IMR-90 (cell line): ENCODE data around the gene SPSB4. TPM values are rescaled to one million over a fixed set of nuclear protein-coding genes. Genes with fewer than 3 reads are reported as not detected.

ENCODE experiments used
- ATAC-seq: fragments of 200-7000 bp; cut with Tn5 transposase; 2 replicates; pipeline ENCODE4 v1.9.1; 2020; ENCODE audit warnings: low read depth, mild to moderate bottlenecking, moderate library complexity
- BruUV-seq: library from RNA; stranded (reverse); fragments of 400-500 nt; replicated peaks from 2 replicates; lab custom pipeline; 2021; lab: Mats Ljungman, UMichigan
- CTCF ChIA-PET: fragments of 300-600 bp; formaldehyde crosslinking; extraction: SDS; loops from one replicate; lab custom pipeline; 2021; ENCODE audit warnings: antibody characterized with exemption; lab: Yijun Ruan, JAX
- POLR2A ChIA-PET: fragments of 300-600 bp; sonication (Branson Sonifier 250); formaldehyde crosslinking; loops from one replicate; lab custom pipeline; 2022; ENCODE audit warnings: antibody characterized with exemption; ENCODE audit not compliant: unreplicated experiment; lab: Charles Lee
- DNase-seq: peaks from one replicate; pipeline ENCODE4 v3.0.0; 2013
- H2AFZ ChIP-seq: replicated peaks from 2 replicates; pipeline ENCODE3; 2013; ENCODE audit warnings: low read length, mild to moderate bottlenecking; ENCODE audit not compliant: poor library complexity
- H2AK5ac ChIP-seq: 2 replicates; pipeline ENCODE4 v1.6.1; 2013; ENCODE audit warnings: low read depth, low read length, inconsistent platforms
- H2AK9ac ChIP-seq: replicated peaks from 2 replicates; pipeline ENCODE3; 2013; ENCODE audit warnings: mild to moderate bottlenecking, low read depth, low read length, moderate library complexity; ENCODE audit not compliant: poor library complexity
- H2BK120ac ChIP-seq: 2 replicates; pipeline ENCODE4 v1.6.1; 2013; ENCODE audit warnings: low read depth, low read length, inconsistent platforms
- H2BK15ac ChIP-seq: 3 replicates; pipeline ENCODE4 v1.6.1; 2013; ENCODE audit warnings: low read depth, low read length, inconsistent platforms
- H2BK20ac ChIP-seq: 2 replicates; pipeline ENCODE4 v1.6.1; 2013; ENCODE audit warnings: low read depth, mild to moderate bottlenecking, inconsistent platforms, low read length, moderate library complexity
- H2BK5ac ChIP-seq: 2 replicates; pipeline ENCODE4 v1.6.1; 2013; ENCODE audit warnings: mild to moderate bottlenecking, low read depth, low read length, inconsistent platforms; ENCODE audit not compliant: poor library complexity, severe bottlenecking
- H3K14ac ChIP-seq: replicated peaks from 2 replicates; pipeline ENCODE4 v1.6.1; 2013; ENCODE audit warnings: low read depth, low read length, inconsistent platforms
- H3K18ac ChIP-seq: 2 replicates; pipeline ENCODE4 v1.6.1; 2013; ENCODE audit warnings: low read depth, low read length, control low read depth
- H3K23ac ChIP-seq: 2 replicates; pipeline ENCODE4 v1.6.1; 2013; ENCODE audit warnings: low read depth, low read length, inconsistent platforms
- H3K27ac ChIP-seq: 2 replicates; pipeline ENCODE4 v1.5.1; 2013; ENCODE audit warnings: mild to moderate bottlenecking, control low read depth, low read length; ENCODE audit not compliant: insufficient read depth
- H3K27me3 ChIP-seq: 2 replicates; pipeline ENCODE4 v1.6.1; 2013; ENCODE audit warnings: low read length; ENCODE audit not compliant: control insufficient read depth, insufficient read depth
- H3K36me3 ChIP-seq: 2 replicates; pipeline ENCODE4 v1.6.1; 2013; ENCODE audit warnings: low read length, mixed read lengths; ENCODE audit not compliant: control insufficient read depth, insufficient read depth
- H3K4ac ChIP-seq: 2 replicates; pipeline ENCODE4 v1.6.1; 2013; ENCODE audit warnings: low read depth, low read length, inconsistent platforms
- H3K4me1 ChIP-seq: 2 replicates; pipeline ENCODE4 v1.6.1; 2013; ENCODE audit warnings: low read length, mixed read lengths; ENCODE audit not compliant: control insufficient read depth, insufficient read depth
- H3K4me2 ChIP-seq: 2 replicates; pipeline ENCODE4 v1.6.1; 2013; ENCODE audit warnings: low read depth, mild to moderate bottlenecking, control low read depth, low read length, moderate library complexity
- H3K4me3 ChIP-seq: 2 replicates; pipeline ENCODE4 v1.5.1; 2013; ENCODE audit warnings: low read depth, mild to moderate bottlenecking, control low read depth, low read length, moderate library complexity; ENCODE audit not compliant: insufficient read depth
- H3K56ac ChIP-seq: 2 replicates; pipeline ENCODE4 v1.6.1; 2013; ENCODE audit warnings: low read length, inconsistent platforms; ENCODE audit not compliant: insufficient read depth; ENCODE audit errors: extremely low read depth
- H3K79me1 ChIP-seq, 2 experiments: 2 replicates each; pipeline ENCODE4 v1.6.1; 2013; ENCODE audit warnings: low read length in 2 of 2, inconsistent platforms in 1 of 2, low read depth in 1 of 2
- H3K9ac ChIP-seq: 2 replicates; pipeline ENCODE4 v1.6.1; 2013; ENCODE audit warnings: low read depth, low read length, control low read depth
- H3K9me1 ChIP-seq: 2 replicates; pipeline ENCODE4 v1.6.1; 2013; ENCODE audit warnings: low read length, inconsistent platforms; ENCODE audit not compliant: insufficient read depth
- H3K9me3 ChIP-seq: 2 replicates; pipeline ENCODE4 v1.6.1; 2013; ENCODE audit warnings: low read length; ENCODE audit not compliant: control insufficient read depth, insufficient read depth
- H4K20me1 ChIP-seq: 2 replicates; pipeline ENCODE4 v1.6.1; 2013; ENCODE audit warnings: low read length, inconsistent platforms; ENCODE audit not compliant: insufficient read depth
- H4K5ac ChIP-seq: 2 replicates; pipeline ENCODE4 v1.6.1; 2013; ENCODE audit warnings: mild to moderate bottlenecking, low read depth, low read length, control low read depth
- H4K8ac ChIP-seq, 2 experiments: 2 replicates each; pipeline ENCODE4 v1.6.1; 2013; ENCODE audit warnings: low read depth in 2 of 2, low read length in 2 of 2, control low read depth in 1 of 2, inconsistent platforms in 1 of 2
- H4K91ac ChIP-seq: 2 replicates; pipeline ENCODE4 v1.6.1; 2013; ENCODE audit warnings: low read depth, low read length, inconsistent platforms; ENCODE audit not compliant: insufficient read depth
- BHLHE40 ChIP-seq: fragments of 150-350 bp; IDR thresholded peaks from 2 replicates; pipeline ENCODE4 v1.6.1; 2016; ENCODE audit warnings: mild to moderate bottlenecking, low read depth, low read length
- CEBPB ChIP-seq: IDR thresholded peaks from 2 replicates; pipeline ENCODE4 v1.6.1; 2012; ENCODE audit warnings: low read depth, low read length, improper control_type of control experiment
- CHD1 ChIP-seq: IDR thresholded peaks from 2 replicates; pipeline ENCODE4 v1.6.1; 2012; ENCODE audit warnings: low read depth, low read length, improper control_type of control experiment
- CTCF ChIP-seq: conservative IDR thresholded peaks from 2 replicates; pipeline ENCODE4 v1.5.1; 2012; ENCODE audit warnings: mild to moderate bottlenecking, low read depth, low read length, improper control_type of control experiment
- ELK1 ChIP-seq: fragments of 150-350 bp; IDR thresholded peaks from 2 replicates; pipeline ENCODE4 v1.6.1; 2016; ENCODE audit warnings: low read depth, mild to moderate bottlenecking, low read length, moderate library complexity, borderline replicate concordance
- FOS ChIP-seq: fragments of 150-350 bp; IDR thresholded peaks from 2 replicates; pipeline ENCODE4 v1.6.1; 2016; ENCODE audit warnings: low read depth, low read length
- MAFK ChIP-seq: IDR thresholded peaks from 2 replicates; pipeline ENCODE4 v1.6.1; 2012; ENCODE audit warnings: low read depth, low read length, improper control_type of control experiment
- MAZ ChIP-seq: IDR thresholded peaks from 2 replicates; pipeline ENCODE4 v1.6.1; 2012; ENCODE audit warnings: low read depth, mild to moderate bottlenecking, low read length, improper control_type of control experiment, moderate library complexity, borderline replicate concordance
- MXI1 ChIP-seq: IDR thresholded peaks from 2 replicates; pipeline ENCODE4 v1.6.1; 2012; ENCODE audit warnings: low read depth, mild to moderate bottlenecking, low read length, moderate library complexity, borderline replicate concordance
- NFE2L2 ChIP-seq: fragments of 150-350 bp; IDR thresholded peaks from 2 replicates; pipeline ENCODE4 v1.6.1; 2016; ENCODE audit warnings: low read depth, mild to moderate bottlenecking, low read length
- POLR2A ChIP-seq: IDR thresholded peaks from 2 replicates; pipeline ENCODE4 v1.6.1; 2012; ENCODE audit warnings: mild to moderate bottlenecking, low read depth, low read length
- RCOR1 ChIP-seq: IDR thresholded peaks from 2 replicates; pipeline ENCODE4 v1.6.1; 2012; ENCODE audit warnings: mild to moderate bottlenecking, low read length, improper control_type of control experiment; ENCODE audit not compliant: insufficient replicate concordance
- RFX5 ChIP-seq: IDR thresholded peaks from 2 replicates; pipeline ENCODE4 v1.8.0; 2012; ENCODE audit warnings: low read depth, mild to moderate bottlenecking, low read length, moderate library complexity
- SMC3 ChIP-seq: fragments of 150-350 bp; IDR thresholded peaks from 2 replicates; pipeline ENCODE4 v1.6.1; 2016; ENCODE audit warnings: low read depth, mild to moderate bottlenecking, antibody characterized with exemption, low read length, moderate library complexity
- USF2 ChIP-seq: fragments of 150-350 bp; IDR thresholded peaks from 2 replicates; pipeline ENCODE4 v1.6.1; 2017; ENCODE audit warnings: mild to moderate bottlenecking, antibody characterized with exemption, low read length, low read depth
- WGBS, 2 experiments: methylation state at CpG; one replicate each; pipeline versions ENCODE4 v1.1.5 to v1.1.7; 2013; ENCODE audit warnings: missing lambda C conversion rate in 2 of 2; ENCODE audit not compliant: insufficient read length in 1 of 2; ENCODE audit errors: extremely low coverage in 2 of 2; 5-methylcytosine and 5-hydroxymethylcytosine counted together
- dilution Hi-C: fragments of 300-500 bp; cut with HindIII; formaldehyde crosslinking; loops from one replicate; pipeline ENCODE4 v1.14.3; 2018; ENCODE audit warnings: low sequenced_read_pairs; ENCODE audit not compliant: unreplicated experiment
- in situ Hi-C: fragments of 300-500 bp; cut with MboI; formaldehyde crosslinking; loops from 3 replicates; pipeline ENCODE4 v1.14.3; 2019; ENCODE audit warnings: low sequenced_read_pairs, inconsistent platforms, mixed read lengths
- intact Hi-C: fragments of 100-400 bp; cut with micrococcal nuclease; formaldehyde crosslinking; loops from 2 replicates; pipeline ENCODE4 v1.10.0; 2022
- polyA plus RNA-seq, 3 experiments: library from polyadenylated mRNA; depleted of rRNA; stranded (reverse); fragments of >200 nt; gene quantifications; 2 replicates each; pipeline ENCODE4 v1.2.3, GENCODE V29; 2012; ENCODE audit warnings: low replicate concordance in 1 of 3
- total RNA-seq: library from RNA; depleted of rRNA; stranded (reverse); fragments of >200 nt; gene quantifications from 2 replicates; pipeline ENCODE4 v1.2.3, GENCODE V29; 2012

The SPSB4 gene
- total and polyA plus RNA-seq, 2 of the 4 experiments (the other 2 are of a cell fraction) = not detected

- H3K9ac ChIP-seq = no peak overlapping the region
- H3K4me1 ChIP-seq = no peaks in the 10 kb centered on the region
- no peaks in the 10 kb centered on the region for H3K9me3 ChIP-seq
- no peaks in the 10 kb centered on the region for H4K20me1 ChIP-seq
- peaks cover 15% of the 10 kb centered on the region for H3K27me3 ChIP-seq
- no peak overlapping the region for H2BK5ac ChIP-seq
- H3K14ac ChIP-seq = no peak overlapping the region
- no peaks in the 10 kb centered on the region for H3K79me1 ChIP-seq
- H3K56ac ChIP-seq = no peak overlapping the region
- H3K36me3 ChIP-seq = no peaks in the 10 kb centered on the region
- no peak overlapping the region for H3K27ac ChIP-seq
- no peak overlapping the region for H2BK15ac ChIP-seq
- no peak overlapping the region for H3K18ac ChIP-seq
- no peak overlapping the region for H2AK9ac ChIP-seq
- H3K23ac ChIP-seq = no peak overlapping the region
- no peaks in the 10 kb centered on the region for H3K9me1 ChIP-seq
- CTCF ChIA-PET = interaction anchor here (0.6 to 2.3 kb wide), 3 partner anchors 154 to 295 kb away, joined by 3 to 9 read pairs (median 5); no protein-coding TSS in a partner anchor
- 64% methylated on average over 2 of the region's 13 CpGs; no CpG with 5 or more reads in 1 of the 2 experiments for WGBS, 2 experiments
- H2BK20ac ChIP-seq = no peak overlapping the region
- no peak overlapping the region for H4K8ac ChIP-seq
- no peak overlapping the region for H3K4ac ChIP-seq
- dilution Hi-C loops (loop anchor here (25.0 kb wide), 1 partner anchor 206 kb away; no protein-coding TSS in a partner anchor), in situ Hi-C loops (loop anchor here (5.0 to 10.0 kb wide), 2 partner anchors 191 to 298 kb away; no protein-coding TSS in a partner anchor), intact Hi-C loops (no loop called here)
- POLR2A ChIA-PET = no interaction called here
- no peak overlapping the region for H2BK120ac ChIP-seq
- H2AFZ ChIP-seq = no peak overlapping the region
- H3K4me3 ChIP-seq = no peak overlapping the region
- BruUV-seq = no TSS peak
- no peak overlapping the region for H2AK5ac ChIP-seq
- no peak for ATAC-seq
- no peak overlapping the region for H3K4me2 ChIP-seq
- H4K5ac ChIP-seq = no peak overlapping the region
- no peak for DNase-seq
- no peak overlapping the region for H4K91ac ChIP-seq
- TF ChIP-seq ELK1 (no peak), CHD1 (no peak), MAZ (no peak), USF2 (no peak), MAFK (no peak), RCOR1 (no peak), SMC3 (no peak), BHLHE40 (no peak), MXI1 (no peak), NFE2L2 (no peak), FOS (no peak), CEBPB (no peak), CTCF (no peak), POLR2A (no peak), RFX5 (no peak)
Observed at GRCh38 chr3:141193066-141193830, 142.1 kb downstream of the SPSB4 start.
